ENCODE measurements around the gene CNRIP1.

The CNRIP1 gene

DNA sequence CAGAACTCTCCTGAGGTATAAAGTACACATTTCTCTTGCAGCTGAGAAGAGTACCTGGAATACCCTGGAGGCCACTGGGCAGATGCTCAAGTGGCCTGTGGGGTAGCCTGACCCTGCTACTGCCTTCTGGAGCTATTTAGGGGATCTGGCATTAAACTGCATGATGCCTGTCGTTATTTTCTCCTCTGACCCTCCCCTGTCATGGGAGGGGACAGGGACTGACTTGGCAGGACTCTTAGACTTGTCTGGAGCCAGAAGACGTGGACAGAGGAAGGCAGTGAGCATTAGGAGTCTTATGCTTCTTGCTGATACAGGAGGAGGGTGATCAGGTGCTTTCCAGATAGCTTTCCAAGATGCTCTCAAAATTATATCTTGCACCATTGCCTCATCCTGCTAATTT, 24.8 kb downstream of the CNRIP1 start:
- TF ChIP-seq, protein P1, sequence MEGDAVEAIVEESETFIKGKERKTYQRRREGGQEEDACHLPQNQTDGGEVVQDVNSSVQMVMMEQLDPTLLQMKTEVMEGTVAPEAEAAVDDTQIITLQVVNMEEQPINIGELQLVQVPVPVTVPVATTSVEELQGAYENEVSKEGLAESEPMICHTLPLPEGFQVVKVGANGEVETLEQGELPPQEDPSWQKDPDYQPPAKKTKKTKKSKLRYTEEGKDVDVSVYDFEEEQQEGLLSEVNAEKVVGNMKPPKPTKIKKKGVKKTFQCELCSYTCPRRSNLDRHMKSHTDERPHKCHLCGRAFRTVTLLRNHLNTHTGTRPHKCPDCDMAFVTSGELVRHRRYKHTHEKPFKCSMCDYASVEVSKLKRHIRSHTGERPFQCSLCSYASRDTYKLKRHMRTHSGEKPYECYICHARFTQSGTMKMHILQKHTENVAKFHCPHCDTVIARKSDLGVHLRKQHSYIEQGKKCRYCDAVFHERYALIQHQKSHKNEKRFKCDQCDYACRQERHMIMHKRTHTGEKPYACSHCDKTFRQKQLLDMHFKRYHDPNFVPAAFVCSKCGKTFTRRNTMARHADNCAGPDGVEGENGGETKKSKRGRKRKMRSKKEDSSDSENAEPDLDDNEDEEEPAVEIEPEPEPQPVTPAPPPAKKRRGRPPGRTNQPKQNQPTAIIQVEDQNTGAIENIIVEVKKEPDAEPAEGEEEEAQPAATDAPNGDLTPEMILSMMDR (IDR thresholded peaks at IDR 0.05): no peak

DNA sequence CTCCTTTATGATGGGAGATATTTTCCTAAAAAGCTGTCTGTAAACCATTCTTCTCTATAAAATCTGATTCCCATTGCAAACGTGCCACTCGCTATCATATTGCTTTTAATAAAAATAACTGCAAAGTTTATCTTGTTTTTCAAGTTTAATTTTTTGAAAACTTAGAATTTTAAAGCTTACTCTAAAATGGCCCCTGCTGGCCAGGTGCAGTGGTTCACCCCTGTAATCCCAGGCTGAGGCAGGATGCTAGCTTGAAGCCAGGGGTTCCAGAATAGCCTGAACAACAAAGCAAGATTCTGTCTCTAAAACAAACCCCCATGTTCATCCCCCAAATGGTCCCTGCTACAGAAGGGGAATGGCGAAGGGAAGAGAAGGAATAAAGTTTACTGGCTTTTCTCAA, 25.6 kb downstream of the CNRIP1 start:
- TF ChIP-seq, protein P1 (IDR thresholded peaks at IDR 0.05): no peak

DNA sequence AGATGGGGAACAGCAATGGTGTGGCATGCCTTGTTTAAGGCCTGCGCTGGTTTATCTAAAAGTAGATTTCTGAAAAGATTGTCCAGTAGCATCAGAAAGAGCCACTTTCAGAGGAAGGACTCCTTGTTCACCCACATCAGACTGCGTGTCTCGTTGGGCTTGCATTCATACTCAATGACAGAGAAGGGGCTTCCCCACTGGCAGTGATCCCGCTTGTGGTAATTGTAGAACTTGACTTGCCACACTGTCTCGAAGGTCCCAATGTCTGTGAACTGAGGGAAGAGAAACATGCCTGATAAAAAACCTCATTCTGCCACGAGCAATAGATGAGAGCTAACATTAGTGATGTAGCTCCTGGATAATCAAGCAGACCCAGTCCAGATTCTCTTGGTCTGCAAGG, 26.0 kb downstream of the CNRIP1 start:
- TF ChIP-seq, protein P1 (IDR thresholded peaks at IDR 0.05): no peak

DNA sequence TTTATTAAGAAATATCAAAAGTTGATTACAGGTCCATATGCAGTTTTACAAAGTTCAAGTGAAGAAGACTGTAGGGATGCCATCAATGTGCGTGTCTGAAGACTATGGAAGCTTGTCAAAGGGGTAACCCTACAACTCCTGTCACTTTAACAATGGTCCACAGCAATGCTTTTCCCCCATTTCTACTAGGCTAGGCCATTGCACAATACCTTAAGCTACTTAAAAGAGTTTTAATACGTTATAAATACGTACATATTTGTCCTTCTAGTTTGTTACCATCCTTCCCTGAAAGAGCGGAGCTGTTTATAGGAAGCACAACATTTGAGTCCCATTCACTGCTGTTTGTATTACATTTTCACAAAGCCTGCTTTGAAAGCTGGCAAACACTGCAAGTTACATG, 26.7 kb downstream of the CNRIP1 start:
- TF ChIP-seq, protein P1 (IDR thresholded peaks at IDR 0.05): no peak

DNA sequence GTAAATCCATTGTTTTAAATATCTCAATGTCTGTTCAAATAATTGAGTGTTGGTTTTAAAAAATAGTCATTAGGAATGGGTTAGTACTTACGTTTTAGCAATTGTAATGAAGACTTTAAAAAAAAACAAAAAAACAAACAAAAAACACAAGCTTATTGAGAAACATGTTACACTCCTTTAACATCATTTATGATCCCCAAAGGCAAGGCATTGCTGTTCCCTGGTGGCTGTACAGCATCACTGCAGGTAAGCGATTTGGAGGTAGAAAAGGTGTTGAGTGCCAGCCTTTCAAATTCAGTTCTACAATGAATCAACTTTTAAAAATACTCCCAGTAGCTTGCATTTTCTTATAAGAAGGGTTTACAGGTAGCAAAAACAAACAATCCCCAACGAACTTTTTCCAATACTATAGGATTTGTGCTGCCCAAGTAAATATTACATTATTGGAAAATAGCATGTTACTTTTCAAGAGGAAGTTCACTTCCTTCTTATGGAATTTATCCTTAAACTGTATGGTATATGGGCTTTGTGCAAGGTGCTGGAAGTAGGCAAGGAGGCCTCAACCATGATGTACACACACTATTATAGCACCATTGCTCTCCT, 27.5 kb downstream of the CNRIP1 start:
- TF ChIP-seq, protein P1 (IDR thresholded peaks at IDR 0.05): peak; percentile 75

DNA sequence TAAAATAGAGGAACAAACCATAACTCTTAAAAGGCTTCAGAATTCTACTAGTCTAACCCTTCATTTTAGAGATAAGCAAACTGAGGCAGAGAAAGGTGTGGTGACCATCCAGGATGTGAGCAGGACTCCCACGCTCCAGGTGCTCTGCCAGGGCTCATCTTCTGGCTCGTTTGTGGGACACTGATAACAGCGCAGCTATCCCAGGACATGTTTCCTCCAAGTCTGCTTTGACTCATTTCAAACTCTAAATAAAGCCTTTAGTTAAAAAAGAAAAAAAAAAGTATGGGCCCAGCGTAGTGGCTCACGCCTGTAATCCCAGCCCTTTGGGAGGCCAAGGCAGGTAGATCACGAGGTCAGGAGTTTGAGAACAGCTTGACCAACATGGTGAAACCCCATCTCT, 28.4 kb downstream of the CNRIP1 start:
- TF ChIP-seq, protein P1 (IDR thresholded peaks at IDR 0.05): no peak

DNA sequence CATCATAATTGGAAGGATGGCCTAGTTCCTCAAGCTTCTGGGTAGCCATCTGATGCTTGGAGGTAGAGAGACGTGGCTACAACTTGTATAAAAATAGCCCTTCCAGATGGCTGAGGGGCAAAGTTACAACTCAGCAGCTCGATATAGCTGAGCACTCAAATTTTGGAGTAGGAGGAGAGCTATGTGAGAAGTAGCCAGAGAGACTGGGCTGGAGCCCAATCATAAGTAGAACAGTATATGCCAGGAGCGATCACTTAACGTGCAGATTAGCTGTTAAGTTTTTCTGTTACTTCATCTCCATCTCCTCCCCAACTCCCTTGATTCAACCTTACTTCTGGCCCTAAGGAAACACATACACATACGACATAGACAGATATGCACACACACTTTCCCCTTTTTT, 28.8 kb downstream of the CNRIP1 start:
- TF ChIP-seq, protein P1 (IDR thresholded peaks at IDR 0.05): no peak
